ENCODE results near the gene ANAPC1.
"Not testable (repeated sequence)": the region's sequence is repeated elsewhere in the genome, so short reads cannot be mapped to it uniquely, and the experiment has no call there.

- not testable (repeated sequence) for TF ChIP-seq CTCF (IDR thresholded peaks at IDR 0.05 in 8 of 11, conservative IDR thresholded peaks at IDR 0.05 in 3 of 11); POLR2A (IDR thresholded peaks at IDR 0.05)
Observed at GRCh38 chr2:111735420-111735819, 148.6 kb downstream of the ANAPC1 start.

All from spleen (tissue), 7 donors.